ENCODE measurements around the gene TRPM4. TPM values are rescaled to one million over a fixed set of nuclear protein-coding genes. Genes with fewer than 3 reads are reported as not detected.

The TRPM4 gene
- total RNA-seq, 4 donors from 2014 or later: 16.3 to 38.5 (median 17.3) TPM

DNA sequence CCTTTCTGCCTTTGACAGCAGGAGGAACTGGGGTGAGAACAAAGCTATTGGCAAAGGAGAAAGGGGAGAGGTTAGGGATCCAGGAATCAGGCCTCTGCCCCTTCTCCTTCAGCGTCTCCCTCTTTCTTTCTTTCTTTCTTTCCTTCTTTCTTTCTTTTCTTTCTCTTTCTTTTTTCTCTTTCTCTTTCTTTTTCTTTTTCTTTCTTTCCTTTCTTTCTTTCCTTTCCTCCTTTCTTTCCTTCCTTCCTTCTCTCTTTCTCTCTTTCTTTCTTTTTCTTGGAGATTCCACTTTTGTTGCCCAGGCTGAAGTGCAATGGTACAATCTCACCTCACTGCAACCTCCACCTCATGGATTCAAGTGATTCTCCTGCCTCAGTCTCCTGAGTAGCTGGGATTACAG lies 75.6 kb downstream of the TRPM4 start:
- Histone ChIP-seq H3K27me3 (peaks cover 4% of the 10 kb centered on the region), H3K4me3 (no peak overlapping the region), H3K9me3 (no peaks in the 10 kb centered on the region), H3K4me1 (no peaks in the 10 kb centered on the region), H3K36me3 (no peaks in the 10 kb centered on the region), H3K27ac (no peak overlapping the region)
- no peak for ATAC-seq
- TF ChIP-seq EP300 (IDR thresholded peaks at IDR 0.05) (no peak), POLR2AphosphoS5 (IDR thresholded peaks at IDR 0.05) (no peak), POLR2A (IDR thresholded peaks at IDR 0.05) (no peak)
- TF ChIP-seq, protein P1, sequence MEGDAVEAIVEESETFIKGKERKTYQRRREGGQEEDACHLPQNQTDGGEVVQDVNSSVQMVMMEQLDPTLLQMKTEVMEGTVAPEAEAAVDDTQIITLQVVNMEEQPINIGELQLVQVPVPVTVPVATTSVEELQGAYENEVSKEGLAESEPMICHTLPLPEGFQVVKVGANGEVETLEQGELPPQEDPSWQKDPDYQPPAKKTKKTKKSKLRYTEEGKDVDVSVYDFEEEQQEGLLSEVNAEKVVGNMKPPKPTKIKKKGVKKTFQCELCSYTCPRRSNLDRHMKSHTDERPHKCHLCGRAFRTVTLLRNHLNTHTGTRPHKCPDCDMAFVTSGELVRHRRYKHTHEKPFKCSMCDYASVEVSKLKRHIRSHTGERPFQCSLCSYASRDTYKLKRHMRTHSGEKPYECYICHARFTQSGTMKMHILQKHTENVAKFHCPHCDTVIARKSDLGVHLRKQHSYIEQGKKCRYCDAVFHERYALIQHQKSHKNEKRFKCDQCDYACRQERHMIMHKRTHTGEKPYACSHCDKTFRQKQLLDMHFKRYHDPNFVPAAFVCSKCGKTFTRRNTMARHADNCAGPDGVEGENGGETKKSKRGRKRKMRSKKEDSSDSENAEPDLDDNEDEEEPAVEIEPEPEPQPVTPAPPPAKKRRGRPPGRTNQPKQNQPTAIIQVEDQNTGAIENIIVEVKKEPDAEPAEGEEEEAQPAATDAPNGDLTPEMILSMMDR (IDR thresholded peaks at IDR 0.05): no peak
- WGBS, 2 donors (ENCODE audit: low coverage in 1 of 2): 80% methylated on average over 1 of the region's 1 CpG; no CpG with 5 or more reads in 1 of the 2 donors

DNA sequence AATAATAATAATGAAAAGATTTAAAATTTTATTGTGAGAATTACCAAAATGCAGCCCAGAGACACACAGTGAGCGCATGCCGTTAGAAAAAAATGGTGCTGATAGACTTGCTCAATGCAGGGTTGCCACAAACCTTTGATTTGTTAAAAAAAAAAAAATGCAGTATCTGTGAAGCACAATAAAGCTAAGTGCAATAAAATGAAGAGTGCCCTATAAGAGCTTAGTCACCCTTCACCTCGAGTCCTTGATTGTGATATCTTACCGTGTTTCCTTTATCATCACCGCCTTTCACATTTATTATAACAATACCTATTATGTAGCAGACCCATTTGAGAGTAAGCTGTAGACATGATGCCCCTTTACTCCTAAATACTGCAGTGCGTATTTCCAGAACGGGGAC lies 84.2 kb downstream of the TRPM4 start:
- Histone ChIP-seq H3K36me3 (no peaks in the 10 kb centered on the region), H3K27ac (no peak overlapping the region), H3K4me1 (no peaks in the 10 kb centered on the region), H3K9me3 (no peaks in the 10 kb centered on the region), H3K4me3 (no peak overlapping the region), H3K27me3 (no peaks in the 10 kb centered on the region)
- no peak for ATAC-seq
- TF ChIP-seq POLR2A (IDR thresholded peaks at IDR 0.05): no peak
- TF ChIP-seq POLR2AphosphoS5 (IDR thresholded peaks at IDR 0.05): no peak
- no peak for TF ChIP-seq EP300 (IDR thresholded peaks at IDR 0.05)
- TF ChIP-seq, protein P1 (IDR thresholded peaks at IDR 0.05): no peak
- WGBS, 2 donors (ENCODE audit: low coverage in 1 of 2): 81 to 95% methylated on average over 6 to 7 of the region's 7 CpGs

GRCh38 chr19:49243129-49243528 lies 85.5 kb downstream of the TRPM4 start:
- no peak overlapping the region for H3K27ac ChIP-seq
- TF ChIP-seq POLR2AphosphoS5 (IDR thresholded peaks at IDR 0.05): no peak
- H3K27me3 ChIP-seq: no peaks in the 10 kb centered on the region
- no peak for ATAC-seq
- no peaks in the 10 kb centered on the region for H3K9me3 ChIP-seq
- H3K36me3 ChIP-seq: no peaks in the 10 kb centered on the region
- no peak overlapping the region for H3K4me3 ChIP-seq
- 31 to 41% methylated on average over 2 to 5 of the region's 6 CpGs for WGBS, 2 donors (ENCODE audit: low coverage in 1 of 2)
- no peaks in the 10 kb centered on the region for H3K4me1 ChIP-seq

DNA sequence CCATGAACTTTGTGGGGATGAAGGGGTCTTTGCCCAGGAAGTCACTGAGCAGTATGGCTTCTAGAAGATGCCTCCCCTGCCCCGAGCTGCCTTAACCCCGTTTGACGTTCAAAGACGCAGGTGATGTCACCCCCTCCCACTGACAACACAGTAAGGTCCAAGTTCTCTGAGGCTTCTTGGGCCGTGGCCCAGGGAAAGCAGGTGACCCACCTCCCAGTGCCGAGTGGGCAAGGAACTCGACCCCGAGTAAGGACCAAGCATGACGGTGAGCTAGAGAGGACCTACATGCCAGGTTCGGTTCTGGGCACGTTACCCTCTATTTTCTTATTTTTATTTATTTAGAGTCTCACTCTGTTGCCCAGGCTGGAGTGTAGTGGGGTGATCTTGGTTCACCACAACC lies 86.1 kb downstream of the TRPM4 start:
- no peak for ATAC-seq
- TF ChIP-seq, protein P1 (IDR thresholded peaks at IDR 0.05): no peak
- TF ChIP-seq POLR2A (IDR thresholded peaks at IDR 0.05) (no peak), EP300 (IDR thresholded peaks at IDR 0.05) (no peak), POLR2AphosphoS5 (IDR thresholded peaks at IDR 0.05) (no peak)
- no peaks in the 10 kb centered on the region for H3K36me3 ChIP-seq
- WGBS, 2 donors (ENCODE audit: low coverage in 1 of 2): 67 to 87% methylated on average over 3 to 7 of the region's 11 CpGs
- H3K27ac ChIP-seq: no peak overlapping the region
- no peaks in the 10 kb centered on the region for H3K9me3 ChIP-seq
- peaks cover 0 to 4% (median 0%) of the 10 kb centered on the region in 3 donors for H3K4me1 ChIP-seq
- no peak overlapping the region for H3K4me3 ChIP-seq
- H3K27me3 ChIP-seq: no peaks in the 10 kb centered on the region

DNA sequence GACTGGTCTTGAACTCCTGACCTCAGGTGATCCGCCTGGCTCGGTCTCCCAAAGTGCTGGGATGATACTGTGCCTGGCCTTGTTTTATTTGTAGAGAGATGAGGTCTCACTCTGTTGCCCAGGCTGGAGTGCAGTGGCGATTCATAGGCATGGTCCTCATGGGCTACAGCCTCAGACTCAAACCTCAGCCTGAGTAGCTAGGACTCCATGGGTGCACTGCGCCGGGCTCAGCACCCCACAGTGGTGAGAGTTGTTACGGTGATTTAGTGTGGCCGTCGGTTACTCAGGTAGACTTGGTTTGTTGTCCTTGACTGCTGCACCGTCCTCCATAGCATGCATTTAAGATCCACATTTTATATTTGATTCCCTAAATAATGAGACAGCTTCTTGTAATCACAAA lies 86.7 kb downstream of the TRPM4 start:
- no peaks in the 10 kb centered on the region for H3K9me3 ChIP-seq
- no peak for ATAC-seq
- WGBS, 2 donors (ENCODE audit: low coverage in 1 of 2): 80 to 84% methylated on average over 1 to 6 of the region's 9 CpGs
- no peaks in the 10 kb centered on the region for H3K27me3 ChIP-seq
- no peak overlapping the region for H3K4me3 ChIP-seq
- no peaks in the 10 kb centered on the region for H3K36me3 ChIP-seq
- H3K27ac ChIP-seq: no peak overlapping the region
- H3K4me1 ChIP-seq: peaks cover 0 to 9% (median 0%) of the 10 kb centered on the region in 3 donors
- no peak for TF ChIP-seq POLR2A (IDR thresholded peaks at IDR 0.05)
- TF ChIP-seq, protein P1 (IDR thresholded peaks at IDR 0.05): no peak

Measured in gastroesophageal sphincter (tissue), 4 donors.